ENCODE data around the gene PLA2R1.
A peak's percentile ranks its signal among the peaks of the same experiment; 100 is the strongest.

The PLA2R1 gene

GRCh38 chr2:159904959-159905305 is 157.5 kb downstream of the PLA2R1 start:
- peaks cover 3 to 4% of the 10 kb centered on the region in 2 donors for H3K9me3 Mint-ChIP-seq
- H3K27me3 Mint-ChIP-seq = no peaks in the 10 kb centered on the region
- peaks cover 43 to 63% of the 10 kb centered on the region in 2 donors for H3K36me3 Mint-ChIP-seq
- H3K27ac Mint-ChIP-seq = peak overlapping the region; percentile 99
- DNase-seq (peak; percentile 93), ATAC-seq (replicated peaks) (peak; percentile 76)
- H3K4me3 Mint-ChIP-seq = peak overlapping the region; percentile 97 to 99
- H3K4me1 Mint-ChIP-seq = peaks cover 48 to 80% of the 10 kb centered on the region in 2 donors

DNA sequence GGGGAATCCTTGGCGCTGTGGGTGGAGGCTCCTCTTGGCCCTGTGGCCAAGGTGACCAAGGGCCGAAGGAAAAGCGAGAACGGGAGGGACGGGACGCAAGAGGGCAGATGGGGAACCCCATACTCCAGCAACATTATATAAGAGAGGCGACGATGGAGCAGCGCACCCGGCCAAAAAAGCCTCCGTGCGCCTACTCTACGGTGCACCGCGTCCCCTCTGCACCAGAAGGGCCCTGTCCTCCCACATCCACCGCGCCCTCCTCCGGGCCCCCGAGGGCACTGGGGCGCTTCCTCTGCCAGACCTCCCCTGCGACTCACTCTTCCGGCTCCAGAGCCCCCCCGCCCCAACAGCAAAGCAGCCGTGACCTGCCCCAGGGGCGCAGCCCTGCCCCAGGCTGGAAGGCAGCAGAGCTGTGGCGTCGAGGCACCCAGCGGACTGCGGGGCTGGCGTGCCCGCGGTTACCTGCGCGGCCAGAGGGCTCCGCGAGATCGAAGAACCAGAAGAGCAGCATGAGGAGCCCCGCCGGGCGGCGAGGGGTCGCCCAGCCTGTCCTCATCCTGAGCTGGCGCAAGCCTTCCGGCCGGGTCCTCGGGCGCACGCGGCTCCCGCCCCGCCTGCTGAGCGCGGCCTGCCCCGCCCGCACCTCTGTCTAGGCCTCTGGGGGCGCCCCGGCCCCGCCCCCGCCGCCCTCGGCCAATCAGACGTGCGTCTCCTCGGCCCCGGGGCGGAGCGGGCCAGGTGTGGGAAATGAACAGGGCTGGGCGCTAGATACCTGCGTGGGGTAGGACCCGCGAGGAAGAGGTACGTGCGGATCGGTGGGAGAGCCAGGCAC is 158.1 kb downstream of the PLA2R1 start, which contains the start of gene LY75:
TSS of gene LY75 (minus strand) at position 630 of the 832 bp plus-strand sequence.
- H3K4me3 Mint-ChIP-seq = peak within 1 kb of the TSS; percentile 97 to 99
- DNase-seq (no peak), ATAC-seq (replicated peaks) (peak; percentile 74 to 82)
- peaks cover 48 to 64% of the 10 kb centered on the region in 2 donors for H3K36me3 Mint-ChIP-seq
- peak within 1 kb of the TSS; percentile 99 for H3K27ac Mint-ChIP-seq
- no peaks in the 10 kb centered on the region for H3K27me3 Mint-ChIP-seq
- peaks cover 3 to 4% of the 10 kb centered on the region in 2 donors for H3K9me3 Mint-ChIP-seq
- H3K4me1 Mint-ChIP-seq = peaks cover 48 to 80% of the 10 kb centered on the region in 2 donors

DNA sequence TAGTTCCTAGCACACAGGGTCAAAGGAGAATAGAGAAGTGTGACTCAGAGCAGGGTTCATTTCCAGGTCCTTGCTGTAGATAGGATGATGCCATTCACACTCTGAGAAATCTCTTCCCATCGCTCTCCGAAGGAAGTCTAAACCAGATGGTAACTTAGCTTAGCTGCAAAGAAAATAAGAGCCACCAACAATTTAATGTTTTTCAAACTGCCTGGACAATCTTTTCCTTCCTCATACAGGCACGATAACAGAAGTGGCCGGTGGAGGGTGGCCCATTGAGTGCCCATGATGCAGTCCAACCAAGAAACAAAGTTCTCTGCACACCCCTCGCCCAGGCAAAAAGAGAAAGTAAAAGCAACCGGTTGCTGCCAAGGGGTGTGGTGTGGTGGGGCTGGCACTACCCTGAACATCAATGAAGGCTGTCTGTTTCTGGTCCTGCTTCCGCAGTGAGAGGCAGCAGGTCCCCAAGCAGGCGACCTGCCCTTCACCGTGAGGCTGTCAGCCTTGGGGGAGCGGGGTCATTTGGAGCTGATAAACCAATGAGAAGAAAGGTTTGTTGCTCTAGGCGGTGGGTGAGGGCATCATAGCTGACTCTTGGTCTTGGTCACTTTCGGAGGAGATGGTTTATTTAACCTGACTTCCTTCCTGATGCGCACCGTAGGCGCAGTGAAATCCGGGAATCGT is 158.8 kb downstream of the PLA2R1 start:
- DNase-seq (peak; percentile 71), ATAC-seq (replicated peaks) (peak; percentile 46 to 48)
- peak overlapping the region; percentile 97 to 99 for H3K4me3 Mint-ChIP-seq
- peaks cover 3 to 4% of the 10 kb centered on the region in 2 donors for H3K9me3 Mint-ChIP-seq
- H3K27ac Mint-ChIP-seq = peak overlapping the region; percentile 99
- no peaks in the 10 kb centered on the region for H3K27me3 Mint-ChIP-seq
- H3K36me3 Mint-ChIP-seq = peaks cover 54 to 72% of the 10 kb centered on the region in 2 donors
- peaks cover 48 to 80% of the 10 kb centered on the region in 2 donors for H3K4me1 Mint-ChIP-seq

GRCh38 chr2:159902722-159903121 is 159.7 kb downstream of the PLA2R1 start:
- no peaks in the 10 kb centered on the region for H3K27me3 Mint-ChIP-seq
- H3K27ac Mint-ChIP-seq = peak overlapping the region; percentile 99
- DNase-seq = no peak
- peaks cover 49 to 80% of the 10 kb centered on the region in 2 donors for H3K4me1 Mint-ChIP-seq
- ATAC-seq (replicated peaks) = no peak
- H3K36me3 Mint-ChIP-seq = peaks cover 61 to 77% of the 10 kb centered on the region in 2 donors
- H3K4me3 Mint-ChIP-seq = peak overlapping the region; percentile 97 to 99
- H3K9me3 Mint-ChIP-seq = peaks cover 4 to 5% of the 10 kb centered on the region in 2 donors

GRCh38 chr2:159900343-159900742 is 162.1 kb downstream of the PLA2R1 start:
- H3K9me3 Mint-ChIP-seq = peaks cover 4 to 5% of the 10 kb centered on the region in 2 donors

DNA sequence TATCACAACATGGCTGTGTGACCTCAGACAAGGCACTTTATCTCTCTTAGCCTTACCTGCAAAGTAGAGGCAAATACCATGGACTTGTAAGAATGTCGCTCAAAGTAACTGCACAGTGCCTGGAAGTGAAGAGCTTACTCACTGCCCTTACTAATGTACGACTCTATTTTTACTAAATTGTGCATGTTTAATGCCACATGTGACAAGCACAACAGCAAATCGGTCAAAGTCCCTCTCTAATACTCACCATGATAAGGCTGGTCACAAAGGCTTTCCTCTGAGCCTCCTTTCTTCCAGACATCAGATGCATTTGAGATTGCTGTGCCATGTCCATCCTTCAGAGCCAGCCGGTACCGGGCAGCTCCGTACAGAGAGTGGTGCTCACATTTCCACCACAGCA is 164.0 kb downstream of the PLA2R1 start:
- Mint-ChIP-seq H3K27me3 (no peaks in the 10 kb centered on the region), H3K4me3 (peak overlapping the region; percentile 85 to 97), H3K9me3 (peaks cover 8 to 9% of the 10 kb centered on the region in 2 donors), H3K27ac (peak overlapping the region; percentile 97), H3K36me3 (peaks cover 80 to 96% of the 10 kb centered on the region in 2 donors), H3K4me1 (peaks cover 66 to 90% of the 10 kb centered on the region in 2 donors)
- no peak for DNase-seq
- ATAC-seq (replicated peaks) = no peak

More at GRCh38 chr2:159900343-159900742, 162.1 kb downstream of the PLA2R1 start:
- peak overlapping the region; percentile 85 to 97 for H3K4me3 Mint-ChIP-seq
- DNase-seq (no peak), ATAC-seq (replicated peaks) (no peak)
- H3K27me3 Mint-ChIP-seq = no peaks in the 10 kb centered on the region
- H3K27ac Mint-ChIP-seq = peak overlapping the region; percentile 97
- peaks cover 54 to 82% of the 10 kb centered on the region in 2 donors for H3K4me1 Mint-ChIP-seq
- H3K36me3 Mint-ChIP-seq = peaks cover 72 to 87% of the 10 kb centered on the region in 2 donors

GRCh38 chr2:159897720-159898119 is 164.7 kb downstream of the PLA2R1 start:
- no peaks in the 10 kb centered on the region for H3K27me3 Mint-ChIP-seq
- H3K4me1 Mint-ChIP-seq = peaks cover 67 to 93% of the 10 kb centered on the region in 2 donors

DNA sequence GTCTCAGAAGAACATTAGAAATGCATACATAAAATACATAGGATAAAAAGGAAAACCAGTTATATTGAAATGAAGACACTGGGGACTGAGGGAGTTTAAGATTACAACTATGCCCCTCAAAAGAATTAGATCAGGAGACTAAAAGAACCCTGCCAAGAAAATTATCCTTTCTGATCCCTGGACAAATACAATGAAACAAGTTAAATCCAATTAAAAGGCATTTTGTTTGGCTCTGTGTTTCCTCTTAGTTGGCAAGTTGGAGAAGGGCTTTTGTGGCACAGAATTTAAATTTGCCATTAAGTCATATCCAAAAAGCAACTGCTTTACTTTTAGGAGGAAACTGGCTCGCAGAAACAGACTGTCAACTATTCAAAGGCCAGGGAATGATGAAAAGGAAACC is 165.3 kb downstream of the PLA2R1 start:
- H3K9me3 Mint-ChIP-seq = peaks cover 8 to 12% of the 10 kb centered on the region in 2 donors
- ATAC-seq (replicated peaks) (no peak), DNase-seq (no peak)
- no peaks in the 10 kb centered on the region for H3K27me3 Mint-ChIP-seq
- H3K27ac Mint-ChIP-seq = peak overlapping the region; percentile 97
- peaks cover 68 to 93% of the 10 kb centered on the region in 2 donors for H3K4me1 Mint-ChIP-seq
- H3K4me3 Mint-ChIP-seq = peak overlapping the region; percentile 71 to 97
- H3K36me3 Mint-ChIP-seq = peaks cover 81 to 96% of the 10 kb centered on the region in 2 donors

More at GRCh38 chr2:159897720-159898119, 164.7 kb downstream of the PLA2R1 start:
- Mint-ChIP-seq H3K9me3 (peaks cover 8 to 12% of the 10 kb centered on the region in 2 donors), H3K27ac (peak overlapping the region; percentile 97), H3K4me3 (peak overlapping the region; percentile 85 to 97), H3K36me3 (peaks cover 80 to 96% of the 10 kb centered on the region in 2 donors)
- ATAC-seq (replicated peaks) (no peak), DNase-seq (no peak)

GRCh38 chr2:159895258-159896065 is 167.0 kb downstream of the PLA2R1 start:
- Mint-ChIP-seq H3K4me1 (peaks cover 70 to 94% of the 10 kb centered on the region in 2 donors), H3K9me3 (peaks cover 5 to 8% of the 10 kb centered on the region in 2 donors), H3K36me3 (peaks cover 73 to 93% of the 10 kb centered on the region in 2 donors), H3K27ac (peak overlapping the region; percentile 97), H3K4me3 (peak overlapping the region; percentile 57 to 97), H3K27me3 (no peaks in the 10 kb centered on the region)
- DNase-seq (peak; percentile 59), ATAC-seq (replicated peaks) (peak; percentile 87)

DNA sequence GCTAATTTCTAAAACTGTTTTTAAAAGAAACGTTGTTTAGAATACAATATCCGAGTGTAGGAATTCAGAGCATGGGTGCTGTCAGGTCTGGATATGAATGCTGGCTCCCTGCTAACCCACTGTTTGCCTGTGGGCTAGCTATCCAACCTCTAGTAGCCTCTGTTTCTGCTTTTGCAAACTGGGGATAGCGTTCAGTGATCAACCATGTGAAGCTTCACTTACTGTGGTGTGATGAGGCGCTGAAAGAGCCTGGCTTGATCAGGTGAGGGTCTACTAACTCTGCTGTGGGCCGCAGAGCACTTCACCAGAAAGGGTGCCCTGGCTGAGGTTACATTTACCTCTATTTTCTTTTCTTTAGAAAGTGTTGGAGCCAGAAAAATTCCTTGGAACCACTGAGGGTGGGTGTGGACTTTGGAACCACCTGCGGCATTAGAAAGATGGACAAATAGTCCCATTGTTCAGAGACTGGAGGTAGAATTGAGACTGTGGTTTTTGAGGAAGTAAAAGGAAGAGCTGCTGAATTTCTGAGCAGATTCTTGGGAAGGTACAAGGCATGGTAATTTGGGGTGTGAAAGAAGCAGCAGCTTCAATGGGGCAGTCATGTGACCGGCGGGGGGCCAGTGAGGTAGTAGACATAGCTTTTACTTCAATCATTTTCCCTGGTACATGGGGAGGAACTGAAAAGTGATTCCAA is 168.1 kb downstream of the PLA2R1 start:
- ATAC-seq (replicated peaks) (no peak), DNase-seq (no peak)
- Mint-ChIP-seq H3K27me3 (no peaks in the 10 kb centered on the region), H3K9me3 (peaks cover 5 to 8% of the 10 kb centered on the region in 2 donors), H3K4me1 (peaks cover 72 to 98% of the 10 kb centered on the region in 2 donors), H3K27ac (peak overlapping the region; percentile 97), H3K4me3 (peak overlapping the region; percentile 26 to 57), H3K36me3 (peaks cover 73 to 91% of the 10 kb centered on the region in 2 donors)

DNA sequence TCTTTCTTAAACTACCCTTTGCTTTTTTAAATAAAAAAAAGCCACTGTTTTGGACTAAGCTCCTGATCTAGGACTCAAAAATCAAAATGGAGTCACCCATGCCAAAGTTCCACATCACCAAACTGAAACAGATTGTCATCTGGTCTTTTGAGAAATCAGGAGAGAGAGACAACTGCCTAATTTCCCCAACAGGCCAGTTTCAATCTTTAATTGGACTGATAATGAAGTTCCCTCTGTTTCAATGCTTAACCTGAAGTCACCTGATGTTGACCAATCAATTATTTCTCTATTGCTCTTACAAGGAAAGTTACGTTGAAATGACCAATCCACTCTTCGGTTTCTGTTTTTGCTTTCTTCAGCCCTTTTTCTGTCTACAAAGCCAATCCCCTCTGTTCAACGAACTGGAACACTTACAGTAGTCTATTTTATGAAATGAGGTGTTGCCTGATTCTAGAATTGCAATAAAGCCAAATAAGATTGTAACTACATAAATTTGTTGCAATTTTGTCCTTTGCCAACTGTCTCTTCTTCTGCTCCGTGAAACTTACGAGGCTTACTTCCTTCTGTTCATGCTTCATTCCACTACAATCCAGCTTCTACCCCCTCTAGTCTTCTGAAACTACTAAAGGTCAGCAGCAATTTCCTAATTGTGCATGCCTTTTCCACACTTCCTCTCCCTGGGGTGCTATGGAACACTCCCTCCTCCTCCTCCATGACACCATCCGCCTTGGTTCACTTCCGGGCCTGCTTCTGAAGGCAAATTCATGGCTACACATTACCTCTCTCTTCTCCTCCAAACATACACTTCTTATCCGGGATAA is 169.2 kb downstream of the PLA2R1 start:
- Mint-ChIP-seq H3K4me1 (peaks cover 63 to 87% of the 10 kb centered on the region in 2 donors), H3K27ac (peak overlapping the region; percentile 97), H3K4me3 (peak overlapping the region; percentile 26 to 57), H3K36me3 (peaks cover 63 to 84% of the 10 kb centered on the region in 2 donors), H3K27me3 (no peaks in the 10 kb centered on the region), H3K9me3 (peaks cover 5 to 8% of the 10 kb centered on the region in 2 donors)
- no peak for DNase-seq
- no peak for ATAC-seq (replicated peaks)

DNA sequence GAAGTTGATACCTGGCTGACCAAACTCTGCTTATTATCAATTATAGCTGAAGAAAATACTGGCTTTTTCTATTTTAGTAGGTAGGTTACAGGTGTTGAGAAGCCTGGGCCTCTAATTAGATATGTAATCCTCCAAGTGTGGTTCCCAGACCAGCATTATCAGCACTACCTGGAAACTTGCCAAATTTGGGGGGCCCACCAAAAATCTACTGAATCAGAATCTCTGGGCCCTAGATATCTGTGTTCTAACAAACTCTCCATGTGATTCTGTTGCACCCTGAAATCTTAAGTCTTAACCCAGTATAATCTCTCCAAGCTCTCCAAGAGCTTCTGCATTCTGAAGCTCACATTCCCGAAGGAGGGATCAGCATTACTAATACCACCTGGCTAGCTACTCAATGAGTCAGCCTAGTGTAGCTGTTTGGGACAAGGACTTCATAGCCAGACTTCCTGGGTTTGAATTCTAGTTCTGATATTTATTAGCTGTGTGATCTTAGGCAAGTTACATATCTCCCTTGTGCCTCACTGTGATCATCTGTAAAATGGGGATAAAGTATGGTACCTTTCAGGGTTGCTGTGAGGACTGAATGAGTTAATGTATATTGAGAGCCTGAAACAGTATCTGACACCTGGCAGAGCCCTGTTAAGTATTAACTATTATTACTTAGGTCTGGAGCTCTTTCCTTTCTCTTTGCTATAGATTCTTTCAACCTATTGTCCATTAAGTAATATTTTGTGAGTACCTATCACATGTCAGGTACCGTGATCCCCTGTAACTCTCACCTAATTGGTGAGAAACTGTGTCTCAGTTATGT is 170.3 kb downstream of the PLA2R1 start:
- ATAC-seq (replicated peaks) (no peak), DNase-seq (no peak)
- Mint-ChIP-seq H3K36me3 (peaks cover 60 to 81% of the 10 kb centered on the region in 2 donors), H3K4me1 (peaks cover 58 to 76% of the 10 kb centered on the region in 2 donors), H3K9me3 (peaks cover 4 to 8% of the 10 kb centered on the region in 2 donors), H3K27me3 (no peaks in the 10 kb centered on the region), H3K4me3 (peak overlapping the region; percentile 14 to 17), H3K27ac (peak overlapping the region; percentile 97)

Measured in stimulated activated naive B cell treated with anti-CD40 and anti-IgM and Interleukin-4, amounts not matched to agents 10 μg/mL and 1 μg/mL and 100 μg/mL, for 72 hours (primary cell).